SK-N-SH treated with all-trans-retinoic acid at 6 μM for 48 hours (cell line): Measurements from ENCODE around the gene TRAPPC1.

Experiments used
- ATAC-seq: fragments of 200-7000 bp; cut with Tn5 transposase; 3 replicates; pipeline ENCODE4 v1.9.1; 2020; ENCODE audit warnings: mild to moderate bottlenecking, moderate library complexity
- ARNTL ChIP-seq: fragments of 450-650 bp; formaldehyde crosslinking; IDR thresholded peaks from 2 replicates; pipeline ENCODE4 v1.5.0; 2020; ENCODE audit warnings: low read depth, mild to moderate bottlenecking, moderate library complexity, borderline replicate concordance
- BACH2 ChIP-seq: fragments of 250-450 bp; sonication (Bioruptor Pico); IDR thresholded peaks from 2 replicates; pipeline ENCODE4 v1.9.0; 2021; ENCODE audit warnings: mild to moderate bottlenecking, borderline replicate concordance
- CREB5 ChIP-seq: fragments of 250-450 bp; sonication (Bioruptor Pico); IDR thresholded peaks from 2 replicates; pipeline ENCODE4 v1.5.1; 2020; ENCODE audit warnings: low read depth, mild to moderate bottlenecking, moderate library complexity
- CSDC2 ChIP-seq: fragments of 250-450 bp; sonication (Bioruptor Pico); IDR thresholded peaks from 2 replicates; pipeline ENCODE4 v1.5.0; 2020; ENCODE audit warnings: mild to moderate bottlenecking, moderate library complexity
- CSRNP3 ChIP-seq: fragments of 250-450 bp; sonication (Bioruptor Pico); IDR thresholded peaks from 2 replicates; pipeline ENCODE4 v1.5.1; 2021; ENCODE audit warnings: mild to moderate bottlenecking, moderate library complexity
- ESRRG ChIP-seq: fragments of 250-450 bp; sonication (Bioruptor Pico); IDR thresholded peaks from 2 replicates; pipeline ENCODE4 v1.6.1; 2021; ENCODE audit warnings: mild to moderate bottlenecking
- GLIS3 ChIP-seq: fragments of 250-450 bp; sonication (Bioruptor Pico); IDR thresholded peaks from 2 replicates; pipeline ENCODE4 v1.5.0; 2020; ENCODE audit warnings: mild to moderate bottlenecking, moderate library complexity
- ISL1 ChIP-seq: fragments of 250-450 bp; sonication (Bioruptor Pico); IDR thresholded peaks from 2 replicates; pipeline ENCODE4 v2.1.2; 2022; ENCODE audit warnings: mild to moderate bottlenecking, moderate library complexity
- OSR1 ChIP-seq: fragments of 250-450 bp; sonication (Bioruptor Pico); IDR thresholded peaks from 2 replicates; pipeline ENCODE4 v1.8.0; 2022; ENCODE audit warnings: moderate library complexity, mild to moderate bottlenecking, inconsistent platforms
- PATZ1 ChIP-seq: fragments of 250-450 bp; sonication (Bioruptor Pico); IDR thresholded peaks from 2 replicates; pipeline ENCODE4 v1.8.0; 2020; ENCODE audit warnings: mild to moderate bottlenecking, moderate library complexity, borderline replicate concordance
- POU6F1 ChIP-seq: fragments of 250-450 bp; sonication (Bioruptor Pico); IDR thresholded peaks from 2 replicates; pipeline ENCODE4 v1.8.0; 2021; ENCODE audit warnings: low read depth, mild to moderate bottlenecking, moderate library complexity, borderline replicate concordance
- PPARA ChIP-seq: fragments of 250-450 bp; sonication (Bioruptor Pico); IDR thresholded peaks from 2 replicates; pipeline ENCODE4 v1.5.0; 2020; ENCODE audit warnings: mild to moderate bottlenecking, borderline replicate concordance
- RARB ChIP-seq: fragments of 250-450 bp; sonication (Bioruptor Pico); IDR thresholded peaks from 2 replicates; pipeline ENCODE4 v1.8.0; 2021; ENCODE audit warnings: mild to moderate bottlenecking, moderate library complexity
- SNAI2 ChIP-seq: fragments of 250-450 bp; sonication (Bioruptor Pico); IDR thresholded peaks from 2 replicates; pipeline ENCODE4 v1.5.0; 2020; ENCODE audit warnings: mild to moderate bottlenecking, moderate library complexity
- TCF4 ChIP-seq: fragments of 250-450 bp; sonication (Bioruptor Pico); IDR thresholded peaks from 2 replicates; pipeline ENCODE4 v1.8.0; 2021; ENCODE audit warnings: mild to moderate bottlenecking, moderate library complexity, borderline replicate concordance
- TOX ChIP-seq: fragments of 250-450 bp; sonication (Bioruptor Pico); IDR thresholded peaks from 2 replicates; pipeline ENCODE4 v1.8.0; 2021; ENCODE audit warnings: mild to moderate bottlenecking, moderate library complexity, borderline replicate concordance
- TSHZ2 ChIP-seq: fragments of 250-450 bp; sonication (Bioruptor Pico); IDR thresholded peaks from 2 replicates; pipeline ENCODE4 v1.5.0; 2020; ENCODE audit warnings: mild to moderate bottlenecking, moderate library complexity
- ZC3H10 ChIP-seq: fragments of 250-450 bp; sonication (Bioruptor Pico); IDR thresholded peaks from 2 replicates; pipeline ENCODE4 v1.5.1; 2021; ENCODE audit warnings: mild to moderate bottlenecking, moderate library complexity
- ZFP3 ChIP-seq: fragments of 250-450 bp; sonication (Bioruptor Pico); IDR thresholded peaks from 2 replicates; pipeline ENCODE4 v1.5.0; 2020; ENCODE audit warnings: mild to moderate bottlenecking, moderate library complexity
- ZFP30 ChIP-seq: fragments of 450-650 bp; formaldehyde crosslinking; IDR thresholded peaks from 2 replicates; pipeline ENCODE4 v1.5.0; 2022; ENCODE audit warnings: mild to moderate bottlenecking, moderate library complexity
- ZNF70 ChIP-seq: fragments of 450-650 bp; formaldehyde crosslinking; IDR thresholded peaks from 2 replicates; pipeline ENCODE4 v1.5.0; 2020; ENCODE audit warnings: mild to moderate bottlenecking, moderate library complexity
- ZNF8 ChIP-seq: fragments of 450-650 bp; formaldehyde crosslinking; IDR thresholded peaks from 2 replicates; pipeline ENCODE4 v1.5.0; 2020; ENCODE audit warnings: mild to moderate bottlenecking, moderate library complexity

The TRAPPC1 gene

GRCh38 chr17:7885367-7886226, 46.1 kb downstream of the TRAPPC1 start:
- TF ChIP-seq POU6F1 (CRISPR knock-in tag), result no peak
- TF ChIP-seq ARNTL (CRISPR knock-in tag), result no peak
- TF ChIP-seq TOX (CRISPR knock-in tag), result no peak
- TF ChIP-seq CSRNP3 (CRISPR knock-in tag), result no peak
- TF ChIP-seq ZNF8 (CRISPR knock-in tag), result no peak
- TF ChIP-seq ZFP30 (CRISPR knock-in tag), result no peak
- TF ChIP-seq SNAI2 (CRISPR knock-in tag), result no peak
- TF ChIP-seq BACH2, result no peak
- TF ChIP-seq PPARA (CRISPR knock-in tag), result no peak
- no peak for TF ChIP-seq PATZ1
- TF ChIP-seq TSHZ2, result no peak
- no peak for TF ChIP-seq ZFP3 (CRISPR knock-in tag)
- no peak for TF ChIP-seq CREB5 (CRISPR knock-in tag)
- TF ChIP-seq RARB (CRISPR knock-in tag), result no peak
- TF ChIP-seq TCF4 (CRISPR knock-in tag), result no peak
- no peak for TF ChIP-seq ISL1 (CRISPR knock-in tag)
- TF ChIP-seq ZNF70, result no peak
- peak; percentile 9; the same call in 1 of the 3 replicates for ATAC-seq

- ATAC-seq, result no peak
- TF ChIP-seq ZNF70 (no peak), ZNF8 (CRISPR knock-in tag) (no peak), ZC3H10 (CRISPR knock-in tag) (no peak), BACH2 (no peak), GLIS3 (CRISPR knock-in tag) (no peak), CSRNP3 (CRISPR knock-in tag) (no peak), CSDC2 (CRISPR knock-in tag) (no peak), SNAI2 (CRISPR knock-in tag) (no peak), ESRRG (CRISPR knock-in tag) (no peak), TOX (CRISPR knock-in tag) (no peak), TSHZ2 (no peak), ISL1 (CRISPR knock-in tag) (no peak), ZFP3 (CRISPR knock-in tag) (no peak), OSR1 (CRISPR knock-in tag) (no peak), PPARA (CRISPR knock-in tag) (no peak)
Measured at GRCh38 chr17:7884581-7885366, 47.0 kb downstream of the TRAPPC1 start.
